Left renal pelvis (tissue), 4 donors: Measurements from ENCODE around the gene ZFP82. TPM values are rescaled to one million over a fixed set of nuclear protein-coding genes. Genes with fewer than 3 reads are reported as not detected.

Experiments
- DNase-seq, 4 donors: peaks; one replicate each; pipeline ENCODE4 v3.0.0-alpha.2; 2013; ENCODE audit warnings: low read depth in 4 of 4, low spot score in 3 of 4
- polyA plus RNA-seq, 4 donors: library from polyadenylated mRNA; unstranded; fragments of 120-200 nt; gene quantifications; one replicate each; pipeline ENCODE4 v1.2.1, GENCODE V29; 2013; ENCODE audit not compliant: insufficient read length in 4 of 4

Gene ZFP82
- polyA plus RNA-seq, 4 donors, result 14.2 to 17.7 (median 14.7) TPM

DNA sequence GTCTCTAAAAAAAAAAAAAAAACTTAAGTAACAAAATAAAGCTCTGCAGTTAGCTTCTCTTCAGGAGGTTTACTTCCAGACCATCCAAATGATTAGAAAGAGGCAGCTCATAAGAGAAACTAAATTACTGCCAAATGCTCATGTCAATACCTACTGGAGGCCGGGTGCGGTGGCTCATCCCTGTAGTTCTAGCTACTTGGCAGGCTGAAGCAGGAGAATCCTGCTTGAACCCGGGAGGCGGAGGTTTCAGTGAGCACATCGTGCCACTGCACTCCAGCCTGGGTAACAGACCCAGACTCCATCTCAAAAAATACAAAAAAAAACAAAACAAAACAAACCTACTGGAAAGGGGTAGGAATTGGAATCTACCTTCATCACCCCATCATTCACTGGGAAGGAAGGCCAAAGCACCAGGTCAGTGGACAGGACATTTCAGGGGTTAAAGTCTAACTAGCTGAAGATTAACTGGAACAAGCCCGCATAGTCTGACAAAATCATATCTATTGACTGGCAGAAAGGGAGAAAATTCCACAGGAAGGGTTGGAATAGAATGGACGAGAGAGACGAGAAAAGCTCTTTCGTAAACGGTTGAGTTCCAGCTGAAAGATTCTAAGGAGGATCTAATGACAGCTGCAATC lies 40.8 kb downstream of the ZFP82 start:
- peak in 1 of 4 donors; percentile 2 for DNase-seq

GRCh38 chr19:36373638-36374156 lies 44.7 kb downstream of the ZFP82 start:
- DNase-seq, result no peak

GRCh38 chr19:36371886-36372285 lies 46.6 kb downstream of the ZFP82 start:
- DNase-seq, result no peak

DNA sequence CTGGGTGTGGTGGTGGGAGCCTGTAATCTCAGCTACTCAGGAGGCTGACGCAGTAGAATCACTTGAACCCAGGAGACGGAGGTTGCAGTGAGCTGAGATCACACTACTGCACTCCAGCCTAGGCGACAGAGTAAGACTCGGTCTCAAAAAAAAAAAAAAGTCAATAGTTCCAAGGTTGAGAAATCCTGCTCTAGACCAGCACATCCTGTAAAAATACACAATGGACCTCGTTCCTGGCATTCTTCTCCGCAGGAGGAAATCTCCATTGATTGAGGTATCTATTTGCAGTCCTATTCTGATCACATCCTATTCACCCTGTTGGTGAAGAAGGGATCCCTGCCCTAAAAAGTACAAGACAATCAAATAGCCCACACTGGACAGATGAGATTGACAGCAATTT lies 54.6 kb downstream of the ZFP82 start:
- DNase-seq, result no peak

Other genes with a start within 250 kb of the ZFP82 start
- gene ZNF565, start 204.0 kb downstream of the ZFP82 start, polyA plus RNA-seq, result 1 to 10 TPM; 5.5 to 9.1 (median 6.6) TPM
- 100 to 1,000 TPM; 120 to 179 (median 134) TPM for gene ZNF146, start 203.5 kb downstream of the ZFP82 start, polyA plus RNA-seq
- 10 to 100 TPM in 3 of 4 donors, 1 to 10 TPM in 1; 9.4 to 14.0 (median 13.4) TPM for gene ZFP14, start 39.4 kb downstream of the ZFP82 start, polyA plus RNA-seq
- gene ZNF566, start 70.9 kb upstream of the ZFP82 start, polyA plus RNA-seq, result 10 to 100 TPM; 16.8 to 18.3 (median 17.3) TPM
- gene ZNF260, start 109.6 kb upstream of the ZFP82 start, polyA plus RNA-seq, result 10 to 100 TPM; 30.9 to 40.4 (median 33.7) TPM
- 10 to 100 TPM; 23.9 to 28.4 (median 24.7) TPM for gene ZNF529, start 154.6 kb upstream of the ZFP82 start, polyA plus RNA-seq
- 1 to 10 TPM; 6.0 to 8.9 (median 8.1) TPM for gene ZNF382, start 186.7 kb upstream of the ZFP82 start, polyA plus RNA-seq
- 10 to 100 TPM; 11.8 to 13.6 (median 12.7) TPM for gene ZNF461, start 248.2 kb upstream of the ZFP82 start, polyA plus RNA-seq